HG03439 (cell line): ENCODE results near the gene SLC6A8.
"Not testable (repeated sequence)": the region's sequence is repeated elsewhere in the genome, so short reads cannot be mapped to it uniquely, and the experiment has no call there.

Experiments used
- ATAC-seq: cut with Tn5 transposase; IDR thresholded peaks from one replicate; pipeline ENCODE4 v1.9.1; 2021; ENCODE audit warnings: mild to moderate bottlenecking, moderate library complexity; ENCODE audit not compliant: unreplicated experiment

SLC6A8 gene

GRCh38 chrX:153692611-153693156, 5.0 kb downstream of the SLC6A8 start:
- no peak for ATAC-seq

- ATAC-seq = no peak
These were observed 5.7 kb downstream of the SLC6A8 start for GRCh38 chrX:153693216-153694086.

GRCh38 chrX:153694256-153694655, 6.5 kb downstream of the SLC6A8 start:
- ATAC-seq = not testable (repeated sequence)

GRCh38 chrX:153694687-153695270, 7.1 kb downstream of the SLC6A8 start:
- ATAC-seq = no peak

- no peak for ATAC-seq
These were observed 8.4 kb downstream of the SLC6A8 start for GRCh38 chrX:153696100-153696499.

- not testable (repeated sequence) for ATAC-seq
These were observed 8.8 kb downstream of the SLC6A8 start for GRCh38 chrX:153696538-153696937.

GRCh38 chrX:153696986-153697722, 9.4 kb downstream of the SLC6A8 start:
- ATAC-seq = not testable (repeated sequence)

GRCh38 chrX:153697924-153698865, 10.5 kb downstream of the SLC6A8 start:
- ATAC-seq = no peak

GRCh38 chrX:153699210-153699783, 11.6 kb downstream of the SLC6A8 start:
- not testable (repeated sequence) for ATAC-seq

- ATAC-seq = not testable (repeated sequence)
These were observed 12.2 kb downstream of the SLC6A8 start for GRCh38 chrX:153699784-153700371.

- ATAC-seq = no peak
These were observed 12.7 kb downstream of the SLC6A8 start for GRCh38 chrX:153700376-153700945.

GRCh38 chrX:153700967-153701366, 13.2 kb downstream of the SLC6A8 start:
- ATAC-seq = no peak

- ATAC-seq = no peak
These were observed 14.0 kb downstream of the SLC6A8 start for GRCh38 chrX:153701706-153702105.

GRCh38 chrX:153702336-153703035, 14.8 kb downstream of the SLC6A8 start:
- ATAC-seq = no peak

GRCh38 chrX:153703036-153703370, 15.3 kb downstream of the SLC6A8 start:
- ATAC-seq = no peak

- no peak for ATAC-seq
These were observed 16.3 kb downstream of the SLC6A8 start for GRCh38 chrX:153704021-153704526.

GRCh38 chrX:153704631-153705402, 17.1 kb downstream of the SLC6A8 start:
- ATAC-seq = not testable (repeated sequence)
